ENCODE measurements around the gene TRPV4.

The TRPV4 gene

GRCh38 chr12:109741286-109741969, 91.8 kb downstream of the TRPV4 start:
- no peak for DNase-seq (ENCODE audit: low read depth in 2 of 2)

- no peak for DNase-seq (ENCODE audit: low read depth in 2 of 2)
These were observed 92.4 kb downstream of the TRPV4 start for GRCh38 chr12:109740694-109741245.

- no peak for DNase-seq (ENCODE audit: low read depth in 2 of 2)
These were observed 93.2 kb downstream of the TRPV4 start for GRCh38 chr12:109739747-109740693.

GRCh38 chr12:109738878-109739665, 94.1 kb downstream of the TRPV4 start:
- DNase-seq (ENCODE audit: low read depth in 2 of 2): no peak

- no peak for DNase-seq (ENCODE audit: low read depth in 2 of 2)
These were observed 95.0 kb downstream of the TRPV4 start for GRCh38 chr12:109738209-109738608.

GRCh38 chr12:109737631-109738030, 95.6 kb downstream of the TRPV4 start:
- no peak for DNase-seq (ENCODE audit: low read depth in 2 of 2)

- no peak for DNase-seq (ENCODE audit: low read depth in 2 of 2)
These were observed 96.1 kb downstream of the TRPV4 start for GRCh38 chr12:109737126-109737525.

- DNase-seq (ENCODE audit: low read depth in 2 of 2): no peak
These were observed 96.6 kb downstream of the TRPV4 start for GRCh38 chr12:109736552-109737108.

GRCh38 chr12:109735825-109736551, 97.2 kb downstream of the TRPV4 start:
- no peak for DNase-seq (ENCODE audit: low read depth in 2 of 2)

- DNase-seq (ENCODE audit: low read depth in 2 of 2): no peak
These were observed 98.1 kb downstream of the TRPV4 start for GRCh38 chr12:109735051-109735521.

- DNase-seq (ENCODE audit: low read depth in 2 of 2): no peak
These were observed 98.8 kb downstream of the TRPV4 start for GRCh38 chr12:109734219-109735000.

Measured in stimulated activated CD4-positive, alpha-beta T cell treated with anti-CD3 and anti-CD28 coated beads, Interleukin-12 subunit alpha, Interleukin-12 subunit beta, amount 100 ng/mL, for 24 hours (primary cell).